SK-N-MC (cell line): ENCODE results near the gene ACTR3C.

Experiments used
- EZH2 ChIP-seq: fragments of 200-600 bp; sonication (generic); IDR thresholded peaks from one replicate; pipeline ENCODE4 v1.6.1; 2017; ENCODE audit warnings: antibody characterized with exemption
- POLR2AphosphoS5 ChIP-seq: IDR thresholded peaks from 2 replicates; pipeline ENCODE4 v1.6.1; 2012; ENCODE audit warnings: mild to moderate bottlenecking, low read depth, low read length, borderline replicate concordance

DNA sequence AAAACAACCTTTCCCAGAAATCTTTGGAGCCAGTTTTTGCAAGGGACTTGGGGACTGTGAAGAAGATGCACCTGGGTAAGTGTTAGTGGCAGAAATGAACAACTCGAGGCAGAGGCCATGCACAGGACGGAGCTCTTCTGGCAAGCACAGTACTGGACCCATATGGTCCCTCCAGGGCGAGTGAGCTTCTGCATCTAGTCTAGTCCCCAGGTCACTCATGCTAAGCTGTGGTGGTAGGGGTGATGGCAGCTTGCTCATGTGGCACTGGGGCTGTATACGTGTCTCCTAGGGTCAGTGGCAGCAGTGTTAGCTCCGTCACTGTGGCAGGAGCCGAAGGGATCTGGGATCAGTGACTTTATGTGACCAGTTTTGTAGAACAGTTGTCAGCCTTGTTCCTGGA lies 9.5 kb downstream of the ACTR3C start:
- TF ChIP-seq POLR2AphosphoS5, result no peak
- TF ChIP-seq EZH2, result no peak
